SK-MEL-5 (cell line): ENCODE measurements around the gene TIAL1. TPM values are rescaled to one million over a fixed set of nuclear protein-coding genes. Genes with fewer than 3 reads are reported as not detected.

Source experiments
- DNase-seq: peaks from one replicate; pipeline ENCODE4 v3.0.0-alpha.2; 2016; ENCODE audit warnings: low read depth, low spot score
- in situ Hi-C: cut with HindIII; loops from 2 replicates; pipeline ENCODE4 v1.10.0; 2016; ENCODE audit warnings: low sequenced_read_pairs, high pct_unique_total_duplicates, low pct_unique_long_range_greater_than_20kb
- total RNA-seq: library from RNA; depleted of rRNA; stranded (reverse); fragments of >200 nt; shearing (Covaris generic); gene quantifications from 2 replicates; pipeline ENCODE4 v1.2.3, GENCODE V29; 2014; rRNA removed

The TIAL1 gene
- total RNA-seq, 1 experiment from 2014 or later = 25.1 TPM

GRCh38 chr10:119523895-119524719 is 72.7 kb downstream of the TIAL1 start:
- DNase-seq = no peak
- in situ Hi-C loops = no loop called here

Other genes with a start within 250 kb of the TIAL1 start
- 28.3 and 33.1 TPM in 2 replicates for gene RGS10, start 54.2 kb downstream of the TIAL1 start, total RNA-seq
- gene BAG3, start 54.4 kb upstream of the TIAL1 start, total RNA-seq = 6.2 and 6.4 TPM in 2 replicates
- 145 and 158 TPM in 2 replicates for gene INPP5F, start 129.1 kb upstream of the TIAL1 start, total RNA-seq